ENCODE measurements around the gene CLIP1.
"Not testable (repeated sequence)": the region's sequence is repeated elsewhere in the genome, so short reads cannot be mapped to it uniquely, and the experiment has no call there.

The CLIP1 gene

DNA sequence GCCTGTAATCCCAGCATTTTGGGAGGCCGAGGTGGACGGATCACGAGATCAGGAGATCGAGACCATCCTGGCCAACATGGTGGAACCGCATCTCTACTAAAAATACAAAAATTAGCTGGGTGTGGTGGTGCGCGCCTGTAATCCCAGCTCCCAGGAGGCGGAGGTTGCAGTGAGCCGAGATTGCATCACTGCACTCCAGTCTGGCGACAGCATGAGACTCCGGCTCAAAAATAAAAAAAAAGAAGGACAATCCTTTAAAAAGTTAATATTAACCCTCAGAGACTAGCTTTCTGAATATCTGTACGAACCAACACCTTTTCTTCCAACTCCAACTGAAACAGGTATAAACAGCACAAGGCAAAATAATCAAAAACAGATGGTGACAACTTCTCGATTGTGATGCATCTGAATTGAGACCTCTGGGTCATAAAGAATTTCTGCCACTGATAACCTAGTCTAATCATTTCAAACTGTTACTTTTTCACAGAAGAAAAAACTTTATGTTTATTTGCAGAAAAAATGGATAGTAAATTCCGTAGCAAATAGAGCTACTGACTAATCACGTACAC lies 27.8 kb downstream of the CLIP1 start:
- DNase-seq = no peak

DNA sequence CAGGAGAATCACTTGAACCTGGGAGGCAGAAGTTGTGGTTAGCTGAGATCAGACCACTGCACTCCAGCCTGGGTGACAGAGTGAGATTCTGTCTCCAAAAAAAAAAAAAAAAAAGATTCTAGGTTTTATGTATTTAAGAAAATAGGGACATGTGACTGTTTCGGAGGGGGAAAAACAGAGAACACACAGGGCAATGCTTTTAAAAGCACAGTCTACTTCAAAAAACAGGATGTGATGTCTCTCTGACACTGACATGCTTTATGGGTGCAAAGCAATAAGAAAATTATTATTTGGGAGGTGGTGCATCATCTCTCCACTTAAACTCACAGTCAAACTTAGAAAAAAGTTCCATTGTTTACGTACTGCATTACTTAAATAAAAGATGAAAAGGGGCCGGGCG lies 28.7 kb downstream of the CLIP1 start:
- DNase-seq = no peak

DNA sequence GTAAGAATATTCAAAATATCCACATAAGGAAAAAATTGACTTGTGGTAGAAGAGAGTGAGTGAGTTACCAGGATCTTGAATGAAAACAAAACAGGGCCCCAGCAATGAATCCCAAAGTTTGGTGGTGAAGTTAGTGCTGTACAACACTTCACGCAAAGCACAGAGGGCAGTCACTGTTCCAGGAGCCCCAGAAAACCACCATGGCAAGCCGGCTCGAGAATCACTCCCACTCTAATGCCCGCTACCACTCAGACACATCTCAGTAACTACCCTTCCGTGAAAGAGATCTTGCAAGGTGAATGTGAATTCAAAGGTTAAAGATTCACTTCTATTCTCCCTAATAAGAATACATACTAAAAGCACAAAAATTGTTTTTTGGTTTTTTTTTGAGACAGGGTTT lies 30.1 kb downstream of the CLIP1 start:
- no peak for DNase-seq

DNA sequence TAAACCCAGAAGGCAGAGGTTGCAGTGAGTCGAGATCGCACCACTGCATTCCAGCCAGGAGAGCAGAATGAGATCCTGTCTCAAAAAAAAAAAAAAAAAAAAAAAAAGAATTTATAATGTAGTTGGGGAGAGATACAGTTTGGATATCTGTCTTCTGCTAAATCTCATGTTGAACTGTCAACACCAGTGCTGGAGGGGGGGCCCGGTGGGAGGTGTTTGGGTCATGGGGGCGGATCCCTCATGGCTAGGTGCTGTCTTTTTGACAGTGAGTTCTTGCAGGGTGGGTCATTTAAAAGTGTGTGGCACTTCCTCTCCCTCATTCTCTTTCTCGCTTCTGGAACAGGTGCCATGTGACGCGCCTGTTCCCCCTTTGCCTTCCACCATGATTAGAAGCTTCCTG lies 32.8 kb downstream of the CLIP1 start:
- DNase-seq = no peak

DNA sequence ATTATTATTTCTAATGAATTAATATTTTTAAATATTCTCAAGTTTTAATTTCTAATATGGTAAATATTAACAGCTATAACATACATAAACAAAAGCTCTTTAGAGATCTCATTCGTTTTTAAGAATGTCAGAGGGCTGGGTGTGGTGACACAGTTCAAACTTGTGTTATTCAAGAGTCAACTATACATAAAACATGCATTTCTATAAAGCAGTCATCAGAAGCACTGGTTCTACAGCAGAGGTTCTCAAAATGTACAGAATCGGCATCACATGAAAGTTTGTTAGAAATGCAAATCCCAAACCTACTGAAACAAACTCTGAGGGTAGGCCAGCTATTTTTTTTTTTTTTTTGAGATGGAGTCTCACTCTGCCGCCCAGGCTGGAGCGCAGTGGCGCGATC lies 34.6 kb downstream of the CLIP1 start:
- no peak for DNase-seq

DNA sequence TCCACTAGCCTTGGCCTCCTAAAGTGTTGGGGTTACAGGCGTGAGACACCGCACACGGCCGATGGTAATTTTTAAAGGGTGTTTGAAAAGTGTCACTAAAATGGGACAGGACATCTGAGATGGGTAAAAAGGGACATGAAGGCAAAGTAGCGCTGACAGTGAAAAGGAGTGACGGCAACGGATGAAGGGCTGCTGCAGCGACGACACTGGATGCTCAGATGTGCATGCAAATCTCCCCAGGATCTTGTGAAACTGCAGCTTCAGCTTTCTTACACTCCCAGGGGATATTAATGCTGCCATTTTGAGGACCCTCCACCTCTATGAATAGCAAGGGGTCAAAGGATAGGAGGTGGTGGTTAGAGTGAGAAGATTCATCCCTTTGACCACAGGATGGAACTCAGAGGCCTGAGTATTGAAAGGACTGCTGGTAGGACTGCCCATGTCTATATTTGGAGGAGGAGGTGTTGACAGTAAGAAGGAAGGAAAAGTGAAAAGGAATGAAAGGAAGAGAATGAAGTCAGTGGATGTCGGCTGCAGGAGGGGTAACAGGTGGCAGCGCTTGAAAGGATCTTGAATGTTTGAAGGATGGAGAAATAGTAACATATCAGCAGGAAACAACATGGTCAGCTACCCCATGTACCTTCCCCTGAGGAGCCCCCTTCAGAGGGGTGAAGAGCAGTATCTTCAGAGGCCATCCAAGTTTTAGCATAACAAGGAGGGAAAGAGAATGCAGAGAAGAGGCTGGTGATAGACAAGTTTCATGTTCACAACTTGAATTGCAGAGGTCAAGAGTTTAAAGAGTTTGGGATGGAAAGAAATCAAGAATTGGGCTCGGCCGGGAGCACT lies 37.1 kb downstream of the CLIP1 start:
- no peak for DNase-seq

DNA sequence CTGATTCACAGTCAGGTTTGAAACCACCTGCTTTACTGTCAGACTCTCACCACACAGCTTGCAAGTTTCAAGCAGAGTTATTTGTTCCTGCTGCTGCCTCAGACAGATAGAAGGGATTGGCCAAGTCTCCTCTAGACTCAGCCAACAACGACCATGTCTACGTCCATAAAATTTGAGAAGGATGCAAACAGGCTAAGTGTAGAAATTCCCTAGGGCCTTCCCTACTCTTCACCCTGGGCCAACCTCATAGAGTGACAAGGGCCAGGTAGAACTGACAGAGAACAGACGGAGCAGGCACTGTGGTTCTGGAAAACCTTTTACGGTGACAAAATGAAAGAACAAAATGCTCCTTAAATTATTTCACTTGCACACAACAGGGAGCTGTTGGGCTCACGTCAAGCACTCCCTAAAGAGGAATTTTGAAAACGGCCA lies 39.5 kb downstream of the CLIP1 start:
- no peak for DNase-seq

DNA sequence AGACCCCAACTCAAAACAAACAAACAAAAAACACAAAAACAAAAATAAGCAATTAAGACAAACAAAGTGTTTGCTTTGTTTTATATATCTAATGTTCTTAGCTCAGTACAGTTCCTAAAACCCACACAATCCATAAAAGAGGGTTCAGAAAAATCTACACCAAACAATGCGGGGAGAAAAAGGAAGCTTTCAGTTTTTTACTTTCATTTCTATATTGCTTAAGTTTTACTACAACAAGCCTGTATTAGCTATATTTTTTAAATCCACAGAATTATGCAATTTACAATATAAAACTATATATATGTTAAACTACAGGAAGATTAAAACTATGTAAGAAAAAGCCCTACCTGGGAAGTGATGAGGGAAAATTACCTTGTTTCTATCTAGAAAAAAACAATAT lies 41.4 kb downstream of the CLIP1 start:
- no peak for DNase-seq

DNA sequence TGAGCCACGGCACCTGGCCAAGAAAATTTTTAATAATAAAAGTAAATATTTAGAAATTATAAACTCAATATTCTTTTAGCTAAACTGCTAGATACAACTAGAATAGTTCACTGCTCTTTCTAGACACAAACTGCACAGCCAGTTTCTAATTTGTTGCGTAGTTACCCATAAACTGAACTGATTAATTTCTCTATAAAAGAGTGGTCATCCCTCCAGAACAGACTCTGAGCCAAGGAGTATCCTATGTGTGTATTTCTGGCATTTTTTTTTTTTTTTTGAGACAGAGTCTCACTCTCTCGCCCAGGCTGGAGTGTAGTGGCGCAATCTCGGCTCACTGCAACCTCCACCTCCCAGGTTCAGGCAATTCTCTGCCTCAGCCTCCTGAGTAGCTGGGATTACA lies 45.7 kb downstream of the CLIP1 start:
- not testable (repeated sequence) for DNase-seq

DNA sequence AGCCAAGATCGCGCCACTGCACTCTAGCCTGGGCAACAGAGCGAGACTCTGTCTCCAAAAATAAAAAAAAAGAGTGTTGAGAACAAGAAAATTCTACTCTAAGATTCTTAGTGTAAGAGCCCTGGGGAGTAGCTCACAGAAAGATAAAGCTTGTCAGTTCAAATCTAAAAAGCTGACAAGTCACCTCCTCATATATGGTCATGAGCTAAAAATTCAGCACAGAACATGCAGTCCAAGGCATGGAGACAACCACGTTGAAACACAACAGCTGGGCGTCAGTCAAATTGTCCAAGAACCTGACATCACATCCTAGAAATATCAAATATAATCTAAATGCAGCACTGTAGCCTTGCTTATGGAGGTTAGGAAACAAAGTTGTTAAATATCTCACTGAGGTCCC lies 47.8 kb downstream of the CLIP1 start:
- DNase-seq = no peak

DNA sequence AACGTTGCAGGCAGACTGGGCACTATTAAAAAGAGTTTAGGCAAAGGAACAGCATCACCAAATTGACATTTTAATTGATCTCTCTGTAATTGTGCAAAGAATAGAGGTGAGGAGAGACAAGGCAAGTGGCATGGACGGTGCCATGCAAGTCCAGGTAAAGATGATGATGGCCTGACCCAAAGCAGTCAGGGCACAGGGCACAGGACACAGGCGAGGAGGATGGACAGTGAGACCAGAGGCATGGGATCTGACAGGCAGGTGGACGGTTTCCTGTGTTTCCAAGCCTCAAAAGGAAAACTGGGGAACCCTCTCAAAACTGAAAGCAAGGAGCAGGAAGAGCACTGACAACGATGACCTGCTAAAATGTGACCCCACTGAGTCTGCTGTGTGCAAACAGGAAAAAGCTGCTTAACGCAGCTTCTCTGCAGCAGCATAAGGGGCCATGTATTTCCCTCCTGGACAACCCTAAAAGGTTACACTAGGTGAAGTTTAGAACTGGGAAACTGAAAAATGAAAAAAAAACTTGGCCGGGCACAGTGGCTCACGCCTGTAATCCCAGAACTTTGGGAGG lies 50.9 kb downstream of the CLIP1 start:
- DNase-seq = no peak

DNA sequence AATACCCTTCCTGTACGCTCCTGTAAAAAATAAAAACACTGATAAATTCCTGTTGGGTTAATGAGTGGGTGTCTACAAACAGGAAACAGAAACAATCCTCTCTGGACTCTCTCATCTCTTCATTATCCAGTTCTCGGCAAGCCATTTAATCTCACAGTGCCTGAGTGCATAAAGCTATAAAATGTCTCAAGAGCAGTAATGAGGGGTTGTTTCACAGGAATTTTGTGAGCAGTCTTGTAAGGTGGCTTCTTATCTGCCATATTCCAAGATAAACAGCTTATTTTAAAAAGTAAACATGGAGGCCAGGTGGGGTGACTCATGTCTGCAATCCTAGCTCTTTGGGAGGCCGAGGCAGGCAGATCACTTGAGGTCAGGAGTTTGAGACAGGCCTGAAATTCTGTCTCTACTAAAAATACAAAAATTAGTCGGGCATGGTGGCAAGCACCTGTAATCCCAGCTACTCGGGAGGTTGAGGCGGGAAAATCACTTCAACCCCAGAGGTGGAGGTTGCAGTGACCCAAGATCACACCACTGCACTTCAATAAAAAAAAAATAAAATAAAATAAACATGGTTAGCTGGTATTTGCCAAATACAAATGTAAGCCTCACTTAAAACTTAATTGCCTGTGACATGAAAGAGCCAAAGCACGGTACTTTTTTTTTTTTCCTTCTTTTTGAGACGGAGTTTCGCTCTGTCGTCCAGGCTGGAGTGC lies 54.0 kb downstream of the CLIP1 start:
- no peak for DNase-seq

DNA sequence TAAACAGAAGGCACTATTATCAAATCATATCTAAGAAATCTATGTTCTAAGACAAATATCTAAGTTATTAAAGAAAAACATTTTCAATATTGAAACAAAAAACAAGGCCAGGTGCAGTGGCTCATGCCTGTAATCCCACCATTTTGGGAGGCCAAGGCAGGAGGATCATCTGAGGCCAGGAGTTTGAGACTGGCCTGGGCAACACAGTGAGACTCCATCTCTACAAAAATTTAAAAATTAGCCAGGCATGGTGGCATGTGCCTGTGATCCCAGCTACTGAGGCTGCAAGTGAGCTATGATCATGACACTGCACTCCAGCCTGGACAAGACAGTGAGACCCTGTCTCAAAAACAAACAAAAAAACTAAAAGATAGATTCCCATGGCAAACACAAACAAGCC lies 54.8 kb downstream of the CLIP1 start:
- not testable (repeated sequence) for DNase-seq

DNA sequence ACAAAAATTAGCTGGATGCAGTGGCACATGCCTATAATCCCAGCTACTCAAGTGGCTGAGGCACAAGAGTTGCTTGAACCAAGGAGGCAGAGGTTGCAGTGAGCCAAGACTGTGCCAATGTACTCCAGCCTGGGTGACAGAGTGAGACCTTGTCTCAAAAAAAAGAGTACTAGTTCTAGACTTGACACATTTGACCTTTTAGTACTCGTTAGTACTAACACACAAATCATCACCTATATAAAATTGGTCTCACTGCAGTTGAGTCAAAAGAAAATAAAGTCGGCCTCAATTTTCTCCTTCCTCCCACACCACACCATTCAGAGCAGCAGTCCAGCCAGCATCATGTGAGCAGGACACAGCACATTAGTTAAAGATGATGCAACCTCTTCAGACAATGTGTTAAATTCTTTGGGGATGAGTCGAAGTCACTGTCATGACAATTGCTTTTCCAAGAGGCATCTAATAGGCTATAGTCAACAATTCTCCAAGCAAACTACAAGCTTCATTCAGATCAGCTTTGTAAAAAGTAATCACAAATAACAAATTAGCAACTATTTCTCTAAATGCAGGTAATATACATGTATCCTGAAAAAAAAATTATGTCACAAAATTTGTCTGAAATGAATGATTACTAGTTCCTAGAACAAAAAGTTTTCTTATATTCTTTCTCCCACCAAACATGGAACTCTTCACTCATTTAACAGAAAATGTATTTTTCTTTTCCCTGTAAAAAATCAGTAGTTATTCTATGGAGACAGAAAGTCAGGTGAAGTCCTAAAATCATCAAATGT lies 55.6 kb downstream of the CLIP1 start:
- DNase-seq = no peak

DNA sequence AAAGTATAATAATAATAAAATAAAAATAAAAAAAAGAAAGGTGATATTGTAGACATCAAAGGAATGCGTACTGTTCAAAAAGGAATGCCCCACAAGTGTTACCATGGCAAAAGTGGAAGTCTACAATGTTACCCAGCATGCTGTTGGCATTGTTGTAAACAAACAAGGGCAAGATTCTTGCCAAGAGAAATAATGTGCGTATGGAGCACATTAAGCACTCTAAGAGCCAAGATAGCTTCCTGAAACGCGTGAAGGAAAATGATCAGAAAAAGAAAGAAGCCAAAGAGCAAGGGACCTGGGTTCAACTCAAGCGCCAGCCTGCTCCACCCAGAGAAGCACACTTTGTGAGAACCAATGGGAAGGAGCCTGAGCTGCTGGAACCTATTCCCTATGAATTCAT lies 57.2 kb downstream of the CLIP1 start:
- not testable (repeated sequence) for DNase-seq

DNA sequence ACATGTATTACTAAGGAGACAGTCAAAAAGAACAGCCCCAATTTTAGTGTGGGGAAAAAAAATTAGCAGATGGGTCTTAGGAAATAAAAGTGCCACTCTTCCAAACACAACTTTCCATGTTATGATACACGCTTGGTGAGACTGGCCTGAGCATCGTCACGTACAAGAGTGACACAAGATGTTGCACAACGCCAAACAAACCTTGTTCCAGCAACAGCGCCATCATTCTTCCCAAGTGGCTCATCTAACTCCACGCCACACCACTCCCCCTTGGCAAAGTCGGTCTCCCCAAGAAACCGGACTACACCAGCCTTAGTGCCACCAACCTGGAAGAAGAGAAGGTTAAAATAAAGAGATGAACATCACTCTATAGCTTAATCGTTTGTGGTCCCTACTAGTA lies 58.7 kb downstream of the CLIP1 start:
- DNase-seq = no peak

DNA sequence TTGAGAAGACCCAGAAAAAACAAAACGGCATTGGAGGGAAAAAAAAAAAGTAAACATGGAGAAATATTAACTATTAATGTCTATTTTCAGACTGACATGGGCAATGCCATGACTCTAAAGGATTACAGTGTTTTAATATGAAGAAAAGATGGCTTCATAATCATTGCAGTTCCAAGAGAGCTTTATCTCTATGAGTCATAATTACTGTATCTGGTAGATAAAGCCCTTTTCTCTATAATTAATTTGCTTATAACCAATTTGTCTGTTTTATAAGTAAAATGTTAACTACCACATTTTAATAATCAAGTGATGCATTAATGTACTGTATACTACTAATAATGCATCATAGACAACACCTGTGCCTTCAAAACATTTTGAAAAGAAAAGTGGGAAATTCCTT lies 59.7 kb downstream of the CLIP1 start:
- no peak for DNase-seq

DNA sequence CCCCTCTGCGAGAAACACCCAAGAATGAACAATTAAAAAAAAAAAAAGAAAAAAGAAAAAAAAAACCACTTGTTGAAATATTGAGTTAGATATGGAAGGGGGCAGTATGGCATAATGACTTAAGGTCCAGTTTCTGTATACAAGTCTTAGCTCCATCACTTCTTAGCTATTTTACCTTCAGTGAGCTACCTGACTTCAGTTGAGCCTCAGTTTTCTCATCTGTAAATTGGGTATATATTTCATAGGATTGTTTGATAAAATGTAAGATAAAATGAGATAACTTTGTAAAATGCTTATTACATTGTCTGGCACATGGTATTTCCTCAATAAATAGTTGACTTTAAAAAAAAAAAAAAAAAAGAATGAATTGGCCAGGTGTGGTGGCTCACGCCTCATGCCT lies 64.1 kb downstream of the CLIP1 start:
- DNase-seq = not testable (repeated sequence)

DNA sequence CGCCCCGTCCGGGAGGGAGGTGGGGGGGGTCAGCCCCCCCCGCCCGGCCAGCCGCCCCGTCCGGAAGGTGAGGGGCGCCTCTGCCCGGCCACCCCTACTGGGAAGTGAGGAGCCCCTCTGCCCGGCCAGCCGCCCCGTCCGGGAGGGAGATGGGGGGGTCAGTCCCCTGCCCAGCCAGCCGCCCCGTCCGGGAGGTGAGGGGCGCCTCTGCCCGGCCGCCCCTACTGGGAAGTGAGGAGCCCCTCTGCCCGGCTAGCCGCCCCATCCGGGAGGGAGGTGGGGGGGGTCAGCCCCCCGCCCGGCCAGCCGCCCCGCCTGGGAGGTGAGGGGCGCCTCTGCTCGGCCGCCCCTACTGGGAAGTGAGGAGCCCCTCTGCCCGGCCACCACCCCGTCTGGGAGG lies 64.9 kb downstream of the CLIP1 start:
- not testable (repeated sequence) for DNase-seq

DNA sequence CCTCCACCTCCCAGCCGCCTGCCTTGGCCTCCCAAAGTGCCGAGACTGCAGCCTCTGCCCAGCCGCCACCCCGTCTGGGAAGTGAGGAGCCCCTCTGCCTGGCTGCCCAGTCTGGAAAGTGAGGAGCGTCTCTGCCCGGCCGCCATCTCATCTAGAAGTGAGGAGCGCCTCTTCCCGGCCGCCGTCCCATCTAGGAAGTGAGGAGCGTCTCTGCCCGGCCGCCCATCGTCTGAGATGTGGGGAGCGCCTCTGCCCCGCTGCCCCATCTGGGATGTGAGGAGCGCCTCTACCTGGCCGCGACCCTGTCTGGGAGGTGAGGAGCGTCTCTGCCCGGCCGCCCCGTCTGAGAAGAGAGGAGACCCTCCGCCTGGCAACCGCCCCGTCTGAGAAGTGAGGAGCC lies 65.5 kb downstream of the CLIP1 start:
- DNase-seq = not testable (repeated sequence)

DNA sequence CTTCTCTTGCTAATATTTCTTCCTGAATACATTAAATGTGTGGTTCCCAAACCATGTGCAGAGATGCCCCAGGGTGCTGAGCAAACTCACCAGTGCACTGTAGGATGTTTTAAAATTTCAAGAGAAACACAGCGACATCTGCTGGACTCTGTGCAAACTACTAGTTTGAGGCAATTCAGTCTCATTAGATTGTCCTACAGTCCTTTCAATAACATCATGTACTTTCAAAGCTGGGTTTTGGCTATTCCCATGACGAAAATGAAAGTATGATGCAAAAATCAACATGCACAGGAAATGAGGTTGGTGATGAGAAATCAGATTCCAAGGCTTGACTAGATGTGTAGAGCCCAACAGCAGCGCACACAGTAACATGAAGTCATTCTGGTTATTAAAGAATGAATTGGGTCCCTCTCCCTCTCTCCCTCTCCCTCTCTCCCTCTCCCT lies 66.3 kb downstream of the CLIP1 start:
- peak; percentile 17 for DNase-seq

DNA sequence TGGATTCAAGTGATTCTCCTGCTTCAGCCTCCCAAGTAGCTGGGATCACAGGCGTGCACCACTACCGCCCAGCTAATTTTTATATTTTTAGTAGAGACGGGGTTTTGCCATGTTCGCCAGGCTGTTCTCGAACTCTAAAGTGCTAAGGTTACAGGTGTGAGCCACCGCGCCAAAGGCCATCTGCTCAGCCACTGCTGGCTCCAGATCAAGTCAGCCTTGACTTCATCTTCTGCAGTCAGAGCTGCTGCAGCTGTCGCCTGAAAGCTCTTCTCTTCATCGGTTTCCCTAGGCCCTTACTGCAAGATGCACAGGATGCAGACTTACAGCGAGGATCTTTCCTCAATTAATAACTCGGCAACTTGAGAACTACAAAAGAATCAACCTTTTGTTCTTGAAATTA lies 66.8 kb downstream of the CLIP1 start:
- no peak for DNase-seq

All from effector CD8-positive, alpha-beta T cell (primary cell).